H9 (cell line): ENCODE results near the gene PLEKHA1. TPM values are rescaled to one million over a fixed set of nuclear protein-coding genes. Genes with fewer than 3 reads are reported as not detected.

Experiments
- DNase-seq: peaks from one replicate; pipeline ENCODE4 v3.0.0-alpha.2; 2017
- H2AFZ ChIP-seq: one replicate; pipeline ENCODE4 v1.6.1; 2013; ENCODE audit warnings: mild to moderate bottlenecking, low read length, control low read depth, moderate library complexity
- H2AK5ac ChIP-seq: 2 replicates; pipeline ENCODE4 v1.6.1; 2013; ENCODE audit warnings: low read length, control low read depth, mixed read lengths; ENCODE audit not compliant: insufficient read length
- H2BK120ac ChIP-seq: one replicate; pipeline ENCODE4 v1.6.1; 2013; ENCODE audit warnings: low read depth, mild to moderate bottlenecking, low read length, control low read depth, inconsistent platforms; ENCODE audit not compliant: poor library complexity, severe bottlenecking
- H2BK12ac ChIP-seq: 2 replicates; pipeline ENCODE4 v1.6.1; 2013; ENCODE audit warnings: low read length, control low read depth, mixed read lengths, low read depth; ENCODE audit not compliant: insufficient read length
- H2BK15ac ChIP-seq: 2 replicates; pipeline ENCODE4 v1.6.1; 2013; ENCODE audit warnings: low read depth, low read length, control low read depth
- H2BK20ac ChIP-seq: one replicate; pipeline ENCODE4 v1.6.1; 2013; ENCODE audit warnings: low read depth, mild to moderate bottlenecking, low read length, control low read depth, inconsistent platforms; ENCODE audit not compliant: poor library complexity, severe bottlenecking
- H2BK5ac ChIP-seq: 2 replicates; pipeline ENCODE4 v1.6.1; 2013; ENCODE audit warnings: low read length, control low read depth, mixed read lengths; ENCODE audit not compliant: insufficient read length
- H3K14ac ChIP-seq: 2 replicates; pipeline ENCODE4 v1.6.1; 2013; ENCODE audit warnings: low read length, control low read depth; ENCODE audit not compliant: insufficient read depth
- H3K18ac ChIP-seq: 2 replicates; pipeline ENCODE4 v1.6.1; 2013; ENCODE audit warnings: low read depth, mild to moderate bottlenecking, mixed read lengths, low read length, control low read depth; ENCODE audit not compliant: insufficient read length
- H3K23ac ChIP-seq: 2 replicates; pipeline ENCODE4 v1.6.1; 2013; ENCODE audit warnings: low read length, control low read depth, mixed read lengths, low read depth; ENCODE audit not compliant: insufficient read length
- H3K23me2 ChIP-seq: 2 replicates; pipeline ENCODE4 v1.6.1; 2013; ENCODE audit warnings: low read depth, mild to moderate bottlenecking, mixed read lengths, low read length, control low read depth; ENCODE audit not compliant: insufficient read length, poor library complexity, severe bottlenecking
- H3K27ac ChIP-seq: 2 replicates; pipeline ENCODE4 v1.5.1; 2013; ENCODE audit warnings: low read length, control low read depth, mixed read lengths, low read depth; ENCODE audit not compliant: insufficient read length
- H3K27me3 ChIP-seq: 2 replicates; pipeline ENCODE4 v1.6.1; 2013; ENCODE audit warnings: low read length, control low read depth, inconsistent platforms; ENCODE audit not compliant: insufficient read depth
- H3K4ac ChIP-seq: 2 replicates; pipeline ENCODE4 v1.6.1; 2013; ENCODE audit warnings: low read depth, mild to moderate bottlenecking, control low read depth, inconsistent platforms, low read length, moderate library complexity
- H3K4me1 ChIP-seq: 2 replicates; pipeline ENCODE4 v1.6.1; 2013; ENCODE audit warnings: low read length, control low read depth, inconsistent platforms; ENCODE audit not compliant: insufficient read depth
- H3K4me2 ChIP-seq: 2 replicates; pipeline ENCODE4 v1.6.1; 2013; ENCODE audit warnings: low read length, control low read depth, mixed read lengths; ENCODE audit not compliant: insufficient read length, insufficient read depth
- H3K56ac ChIP-seq: 2 replicates; pipeline ENCODE4 v1.6.1; 2013; ENCODE audit warnings: low read depth, mild to moderate bottlenecking, mixed read lengths, low read length, control low read depth; ENCODE audit not compliant: insufficient read length
- H3K79me1 ChIP-seq: 2 replicates; pipeline ENCODE4 v1.6.1; 2013; ENCODE audit warnings: low read depth, mild to moderate bottlenecking, moderate library complexity, low read length, control low read depth, inconsistent platforms; ENCODE audit not compliant: insufficient read depth, poor library complexity, severe bottlenecking
- H3K79me2 ChIP-seq: 2 replicates; pipeline ENCODE4 v1.6.1; 2013; ENCODE audit warnings: low read length, control low read depth, inconsistent platforms; ENCODE audit not compliant: insufficient read depth
- H3K9ac ChIP-seq: 2 replicates; pipeline ENCODE4 v1.6.1; 2013; ENCODE audit warnings: low read length, control low read depth, mixed read lengths; ENCODE audit not compliant: insufficient read length; ENCODE audit errors: extremely low read depth
- H3K9me3 ChIP-seq: one replicate; pipeline ENCODE4 v1.6.1; 2013; ENCODE audit warnings: low read depth, low read length, inconsistent platforms; ENCODE audit not compliant: control insufficient read depth
- H3T11ph ChIP-seq: one replicate; pipeline ENCODE4 v1.6.1; 2013; ENCODE audit warnings: mild to moderate bottlenecking, low read length, control low read depth, inconsistent platforms
- H4K20me1 ChIP-seq: one replicate; pipeline ENCODE4 v1.6.1; 2013; ENCODE audit not compliant: control insufficient read depth, insufficient read length, insufficient read depth
- H4K5ac ChIP-seq: 2 replicates; pipeline ENCODE4 v1.6.1; 2013; ENCODE audit warnings: low read depth, mild to moderate bottlenecking, mixed read lengths, low read length, control low read depth; ENCODE audit not compliant: insufficient read length
- H4K8ac ChIP-seq: replicated peaks from 2 replicates; pipeline ENCODE4 v1.6.1; 2013; ENCODE audit warnings: low read length, control low read depth, mixed read lengths, low read depth; ENCODE audit not compliant: insufficient read length
- H4K91ac ChIP-seq: 2 replicates; pipeline ENCODE4 v1.6.1; 2013; ENCODE audit warnings: low read depth, mild to moderate bottlenecking, moderate library complexity, mixed read lengths, low read length, control low read depth; ENCODE audit not compliant: insufficient read length
- H3K27ac Mint-ChIP-seq, 3 experiments: 2 replicates in 2 of 3; 3 replicates in 1 of 3; pipeline ENCODE4 v1.8.0; 2020 to 2021; ENCODE audit warnings: mixed read lengths in 3 of 3, mild to moderate bottlenecking in 1 of 3, moderate library complexity in 1 of 3
- H3K27me3 Mint-ChIP-seq: 2 replicates; pipeline ENCODE4 v1.8.0; 2021; ENCODE audit warnings: low read depth, mild to moderate bottlenecking, moderate library complexity, mixed read lengths
- H3K36me3 Mint-ChIP-seq, 3 experiments: 2 replicates in 2 of 3; 3 replicates in 1 of 3; pipeline ENCODE4 v1.8.0; 2020 to 2021; ENCODE audit warnings: low read depth in 3 of 3, mixed read lengths in 3 of 3; ENCODE audit not compliant: insufficient read depth in 1 of 3
- H3K4me1 Mint-ChIP-seq, 2 experiments: 2 replicates each; pipeline ENCODE4 v1.8.0; 2020; ENCODE audit warnings: mixed read lengths in 2 of 2
- H3K4me3 Mint-ChIP-seq, 2 experiments: 2 replicates in 1 of 2; 3 replicates in 1 of 2; pipeline ENCODE4 v1.8.0; 2020 to 2021; ENCODE audit warnings: mild to moderate bottlenecking in 2 of 2, mixed read lengths in 2 of 2, moderate library complexity in 1 of 2
- H3K9me3 Mint-ChIP-seq, 2 experiments: 2 replicates in 1 of 2; 3 replicates in 1 of 2; pipeline ENCODE4 v1.8.0; 2020; ENCODE audit warnings: mild to moderate bottlenecking in 2 of 2, mixed read lengths in 2 of 2, moderate library complexity in 1 of 2
- WGBS: extraction: QIAGEN DNeasy Blood & Tissue Kit; methylation state at CpG from one replicate; pipeline ENCODE4 v1.1.7; 2013; ENCODE audit warnings: missing lambda C conversion rate, low lambda C conversion rate, mixed read lengths; ENCODE audit not compliant: insufficient read length; ENCODE audit errors: extremely low coverage; 5-methylcytosine and 5-hydroxymethylcytosine counted together
- total RNA-seq: library from RNA; stranded (reverse); gene quantifications from 2 replicates; pipeline ENCODE4 v1.2.1, GENCODE V29; 2021
- TF ChIP-seq, protein P1 (sequence below): fragments of 200-600 bp; sonication (generic); conservative IDR thresholded peaks from 3 replicates; pipeline ENCODE4 v1.8.0; 2021; ENCODE audit warnings: antibody characterized with exemption, mild to moderate bottlenecking

Gene PLEKHA1
- total RNA-seq, 1 experiment from 2014 or later, result 32.7 TPM

DNA sequence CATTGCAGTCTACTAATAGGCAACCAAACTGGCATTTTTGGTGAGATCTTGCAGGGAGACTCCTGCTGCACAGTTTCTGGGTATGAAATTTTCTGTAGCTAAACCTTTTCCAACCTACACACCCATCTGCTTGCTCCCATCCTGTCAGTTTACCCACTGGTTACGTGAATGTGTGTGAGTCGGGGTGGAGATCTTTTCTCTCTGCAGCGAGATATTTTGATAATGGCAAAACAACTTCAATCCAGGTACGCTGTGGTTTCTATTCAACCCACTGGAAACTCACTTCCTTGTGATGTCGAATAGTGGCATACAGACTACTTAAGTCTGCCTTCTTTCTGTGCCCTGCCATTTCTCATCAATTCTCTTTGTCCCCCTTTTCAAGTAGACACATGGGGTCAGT lies 4.5 kb downstream of the PLEKHA1 start:
- WGBS, result no CpG with 5 or more reads among the region's 5 CpGs
- H2BK12ac ChIP-seq, result no peak overlapping the region
- H3K9me3 Mint-ChIP-seq, result peaks cover 0 to 6% of the 10 kb centered on the region in 2 experiments; a peak in 4 of 5 replicates

More for the DNA sequence above, 4.5 kb downstream of the PLEKHA1 start:
- no peak overlapping the region for H4K5ac ChIP-seq
- Mint-ChIP-seq H3K27ac (no peak overlapping the region), H3K36me3 (peaks cover 11 to 18% (median 18%) of the 10 kb centered on the region in 3 experiments), H3K27me3 (peaks cover 2% of the 10 kb centered on the region; the same call in 1 of the 2 replicates), H3K4me1 (peaks cover 14 to 15% of the 10 kb centered on the region in 2 experiments), H3K4me3 (no peak overlapping the region)
- H3K79me1 ChIP-seq, result peaks cover 10% of the 10 kb centered on the region
- no peak overlapping the region for H3K4me2 ChIP-seq
- no peak overlapping the region for H4K91ac ChIP-seq
- H2BK120ac ChIP-seq, result no peak overlapping the region
- H3K9me3 ChIP-seq, result no peaks in the 10 kb centered on the region
- H3K79me2 ChIP-seq, result peaks cover 6% of the 10 kb centered on the region; the same call in 1 of the 2 replicates
- H2AFZ ChIP-seq, result no peak overlapping the region
- no peak for DNase-seq
- H3K27me3 ChIP-seq, result no peaks in the 10 kb centered on the region
- H2BK15ac ChIP-seq, result no peak overlapping the region
- no peak overlapping the region for H3K27ac ChIP-seq
- no peak overlapping the region for H3K9ac ChIP-seq
- H3T11ph ChIP-seq, result no peak overlapping the region
- no peak overlapping the region for H3K56ac ChIP-seq
- H3K4ac ChIP-seq, result no peak overlapping the region
- H4K8ac ChIP-seq, result no peak overlapping the region
- no peak overlapping the region for H3K18ac ChIP-seq
- H3K23ac ChIP-seq, result no peak overlapping the region
- no peak overlapping the region for H2BK20ac ChIP-seq
- H2AK5ac ChIP-seq, result no peak overlapping the region
- no peaks in the 10 kb centered on the region for H3K4me1 ChIP-seq
- no peaks in the 10 kb centered on the region for H4K20me1 ChIP-seq
- peaks cover 7% of the 10 kb centered on the region for H3K23me2 ChIP-seq
- H3K14ac ChIP-seq, result no peak overlapping the region
- TF ChIP-seq, protein P1, sequence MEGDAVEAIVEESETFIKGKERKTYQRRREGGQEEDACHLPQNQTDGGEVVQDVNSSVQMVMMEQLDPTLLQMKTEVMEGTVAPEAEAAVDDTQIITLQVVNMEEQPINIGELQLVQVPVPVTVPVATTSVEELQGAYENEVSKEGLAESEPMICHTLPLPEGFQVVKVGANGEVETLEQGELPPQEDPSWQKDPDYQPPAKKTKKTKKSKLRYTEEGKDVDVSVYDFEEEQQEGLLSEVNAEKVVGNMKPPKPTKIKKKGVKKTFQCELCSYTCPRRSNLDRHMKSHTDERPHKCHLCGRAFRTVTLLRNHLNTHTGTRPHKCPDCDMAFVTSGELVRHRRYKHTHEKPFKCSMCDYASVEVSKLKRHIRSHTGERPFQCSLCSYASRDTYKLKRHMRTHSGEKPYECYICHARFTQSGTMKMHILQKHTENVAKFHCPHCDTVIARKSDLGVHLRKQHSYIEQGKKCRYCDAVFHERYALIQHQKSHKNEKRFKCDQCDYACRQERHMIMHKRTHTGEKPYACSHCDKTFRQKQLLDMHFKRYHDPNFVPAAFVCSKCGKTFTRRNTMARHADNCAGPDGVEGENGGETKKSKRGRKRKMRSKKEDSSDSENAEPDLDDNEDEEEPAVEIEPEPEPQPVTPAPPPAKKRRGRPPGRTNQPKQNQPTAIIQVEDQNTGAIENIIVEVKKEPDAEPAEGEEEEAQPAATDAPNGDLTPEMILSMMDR, result no peak
- H2BK5ac ChIP-seq, result no peak overlapping the region
